Breast epithelium (tissue), 4 donors: Measurements from ENCODE around the gene PTPRO. TPM values are rescaled to one million over a fixed set of nuclear protein-coding genes. Genes with fewer than 3 reads are reported as not detected.

Source experiments
- DNase-seq, 2 donors: peaks; one replicate each; pipeline ENCODE4 v3.0.0-alpha.2; 2019; ENCODE audit warnings: low spot score in 2 of 2
- H3K27ac ChIP-seq, 2 donors: fragments of 200-600 bp; sonication (generic) in 1 of 2; one replicate each; pipeline ENCODE4 v1.5.1; 2016 to 2019; ENCODE audit warnings: mild to moderate bottlenecking in 1 of 2
- H3K27me3 ChIP-seq, 2 donors: fragments of 200-600 bp; sonication (generic) in 1 of 2; one replicate each; pipeline versions ENCODE4 v1.5.1 to v1.6.0; 2017 to 2019; ENCODE audit warnings: control low read depth in 1 of 2, mild to moderate bottlenecking in 1 of 2
- H3K36me3 ChIP-seq: fragments of 200-600 bp; one replicate; pipeline ENCODE4 v1.5.1; 2019
- H3K4me1 ChIP-seq, 2 donors: fragments of 200-600 bp; sonication (generic); one replicate each; pipeline ENCODE4 v1.5.1; 2016 to 2019; ENCODE audit warnings: control low read depth in 1 of 2
- H3K4me3 ChIP-seq, 3 donors: fragments of 200-600 bp; sonication (generic); 1 replicate in 2 of 3; 2 replicates in 1 of 3; pipeline ENCODE4 v1.5.1; 2016 to 2019; ENCODE audit warnings: mild to moderate bottlenecking in 3 of 3, moderate library complexity in 2 of 3
- H3K9me3 ChIP-seq, 2 donors: fragments of 200-600 bp; sonication (generic) in 1 of 2; one replicate each; pipeline ENCODE4 v1.5.1; 2016 to 2019; ENCODE audit warnings: control low read depth in 1 of 2
- POLR2A ChIP-seq: fragments of 450-650 bp; IDR thresholded peaks from one replicate; pipeline ENCODE4 v1.6.1; 2016; ENCODE audit warnings: antibody characterized with exemption, mild to moderate bottlenecking, moderate library complexity
- POLR2AphosphoS5 ChIP-seq, 3 donors: sonication (generic); formaldehyde crosslinking; IDR thresholded peaks; one replicate each; pipeline ENCODE4 v1.6.1; 2017; ENCODE audit warnings: antibody characterized with exemption in 3 of 3
- intact Hi-C: fragments of 100-400 bp; cut with DNase I; formaldehyde crosslinking; loops from one replicate; pipeline ENCODE4 v1.15.1; 2023; ENCODE audit warnings: low total_unique reads
- total RNA-seq, 3 donors: library from RNA; depleted of rRNA; stranded (reverse); fragments of >200 nt; gene quantifications; one replicate each; pipeline ENCODE4 v1.1.0, GENCODE V29; 2016
- TF ChIP-seq, protein P1 (sequence below), 3 donors: fragments of 450-650 bp; IDR thresholded peaks; one replicate each; pipeline ENCODE4 v1.5.1; 2016 to 2017; ENCODE audit warnings: antibody characterized with exemption in 3 of 3, mild to moderate bottlenecking in 3 of 3, moderate library complexity in 3 of 3

The PTPRO gene
- total RNA-seq, 3 donors from 2014 or later: 1.3 to 5.3 (median 2.5) TPM

GRCh38 chr12:15580431-15580830, 258.1 kb downstream of the PTPRO start:
- no peak for DNase-seq
- intact Hi-C loops: no loop called here
- H3K36me3 ChIP-seq: no peaks in the 10 kb centered on the region
- no peaks in the 10 kb centered on the region for H3K9me3 ChIP-seq
- H3K4me1 ChIP-seq: no peaks in the 10 kb centered on the region
- no peaks in the 10 kb centered on the region for H3K27me3 ChIP-seq
- TF ChIP-seq POLR2A: no peak
- TF ChIP-seq, protein P1, sequence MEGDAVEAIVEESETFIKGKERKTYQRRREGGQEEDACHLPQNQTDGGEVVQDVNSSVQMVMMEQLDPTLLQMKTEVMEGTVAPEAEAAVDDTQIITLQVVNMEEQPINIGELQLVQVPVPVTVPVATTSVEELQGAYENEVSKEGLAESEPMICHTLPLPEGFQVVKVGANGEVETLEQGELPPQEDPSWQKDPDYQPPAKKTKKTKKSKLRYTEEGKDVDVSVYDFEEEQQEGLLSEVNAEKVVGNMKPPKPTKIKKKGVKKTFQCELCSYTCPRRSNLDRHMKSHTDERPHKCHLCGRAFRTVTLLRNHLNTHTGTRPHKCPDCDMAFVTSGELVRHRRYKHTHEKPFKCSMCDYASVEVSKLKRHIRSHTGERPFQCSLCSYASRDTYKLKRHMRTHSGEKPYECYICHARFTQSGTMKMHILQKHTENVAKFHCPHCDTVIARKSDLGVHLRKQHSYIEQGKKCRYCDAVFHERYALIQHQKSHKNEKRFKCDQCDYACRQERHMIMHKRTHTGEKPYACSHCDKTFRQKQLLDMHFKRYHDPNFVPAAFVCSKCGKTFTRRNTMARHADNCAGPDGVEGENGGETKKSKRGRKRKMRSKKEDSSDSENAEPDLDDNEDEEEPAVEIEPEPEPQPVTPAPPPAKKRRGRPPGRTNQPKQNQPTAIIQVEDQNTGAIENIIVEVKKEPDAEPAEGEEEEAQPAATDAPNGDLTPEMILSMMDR (IDR thresholded peaks at IDR 0.05): no peak
- no peak for TF ChIP-seq POLR2AphosphoS5 (IDR thresholded peaks at IDR 0.05)
- H3K27ac ChIP-seq: no peak overlapping the region
- no peak overlapping the region for H3K4me3 ChIP-seq

DNA sequence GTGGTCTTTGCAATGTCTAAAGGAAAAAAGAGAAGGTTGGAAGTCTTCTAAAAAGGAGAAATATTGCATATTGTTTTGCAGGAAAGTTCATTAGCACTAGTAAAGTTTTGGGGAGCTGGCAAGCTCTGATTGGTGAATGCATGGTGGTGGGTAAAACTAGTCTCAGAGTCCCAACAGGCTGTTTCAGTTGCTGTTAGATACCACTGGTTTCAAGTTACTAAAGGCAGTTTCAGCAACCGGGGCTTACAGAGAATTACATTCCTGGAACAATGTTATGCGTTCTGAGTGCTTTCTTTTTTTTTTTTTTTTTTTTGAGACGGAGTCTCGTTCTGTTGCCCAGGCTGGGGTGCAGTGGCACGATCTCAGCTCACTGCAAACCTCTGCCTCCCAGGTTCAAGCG, 258.7 kb downstream of the PTPRO start:
- H3K36me3 ChIP-seq: no peaks in the 10 kb centered on the region
- intact Hi-C loops: no loop called here
- TF ChIP-seq POLR2A (no peak), POLR2AphosphoS5 (IDR thresholded peaks at IDR 0.05) (no peak)
- TF ChIP-seq, protein P1 (IDR thresholded peaks at IDR 0.05): no peak
- no peak for DNase-seq
- H3K9me3 ChIP-seq: no peaks in the 10 kb centered on the region
- no peaks in the 10 kb centered on the region for H3K27me3 ChIP-seq
- no peaks in the 10 kb centered on the region for H3K4me1 ChIP-seq
- no peak overlapping the region for H3K27ac ChIP-seq
- H3K4me3 ChIP-seq: no peak overlapping the region

DNA sequence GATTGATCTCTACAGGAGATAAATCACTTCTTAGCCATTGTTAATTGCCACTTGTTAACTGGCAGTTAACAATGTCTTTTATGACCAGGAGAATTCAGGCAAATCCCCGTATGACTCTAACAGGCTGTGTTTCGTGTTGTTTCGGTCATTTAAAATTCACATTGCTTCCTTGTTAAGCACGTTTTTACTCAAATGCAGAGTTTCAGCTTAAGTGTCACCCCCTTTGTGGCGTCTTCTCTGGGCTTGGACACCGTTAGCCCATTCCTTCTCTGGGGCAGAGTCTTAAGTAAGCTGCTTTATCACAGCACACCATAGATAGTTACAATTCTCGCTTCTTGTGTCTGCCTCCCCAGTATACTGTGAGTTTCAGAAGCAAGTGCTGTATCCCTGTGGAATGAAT, 261.5 kb downstream of the PTPRO start:
- H3K9me3 ChIP-seq: no peaks in the 10 kb centered on the region
- no peaks in the 10 kb centered on the region for H3K36me3 ChIP-seq
- H3K4me1 ChIP-seq: no peaks in the 10 kb centered on the region
- no peak overlapping the region for H3K27ac ChIP-seq
- TF ChIP-seq, protein P1 (IDR thresholded peaks at IDR 0.05): no peak
- TF ChIP-seq POLR2A: no peak
- no peak for TF ChIP-seq POLR2AphosphoS5 (IDR thresholded peaks at IDR 0.05)
- H3K4me3 ChIP-seq: no peak overlapping the region
- intact Hi-C loops: no loop called here
- DNase-seq: no peak
- no peaks in the 10 kb centered on the region for H3K27me3 ChIP-seq

- no peak for DNase-seq
- Histone ChIP-seq H3K4me1 (no peaks in the 10 kb centered on the region), H3K9me3 (no peaks in the 10 kb centered on the region), H3K27me3 (no peaks in the 10 kb centered on the region), H3K4me3 (no peak overlapping the region), H3K27ac (no peak overlapping the region), H3K36me3 (no peaks in the 10 kb centered on the region)
- TF ChIP-seq, protein P1 (IDR thresholded peaks at IDR 0.05): peak in 2 of 3 donors; percentile 11 to 50
- TF ChIP-seq POLR2AphosphoS5 (IDR thresholded peaks at IDR 0.05): no peak
- intact Hi-C loops: no loop called here
Observed at GRCh38 chr12:15584366-15585041, 262.2 kb downstream of the PTPRO start.

DNA sequence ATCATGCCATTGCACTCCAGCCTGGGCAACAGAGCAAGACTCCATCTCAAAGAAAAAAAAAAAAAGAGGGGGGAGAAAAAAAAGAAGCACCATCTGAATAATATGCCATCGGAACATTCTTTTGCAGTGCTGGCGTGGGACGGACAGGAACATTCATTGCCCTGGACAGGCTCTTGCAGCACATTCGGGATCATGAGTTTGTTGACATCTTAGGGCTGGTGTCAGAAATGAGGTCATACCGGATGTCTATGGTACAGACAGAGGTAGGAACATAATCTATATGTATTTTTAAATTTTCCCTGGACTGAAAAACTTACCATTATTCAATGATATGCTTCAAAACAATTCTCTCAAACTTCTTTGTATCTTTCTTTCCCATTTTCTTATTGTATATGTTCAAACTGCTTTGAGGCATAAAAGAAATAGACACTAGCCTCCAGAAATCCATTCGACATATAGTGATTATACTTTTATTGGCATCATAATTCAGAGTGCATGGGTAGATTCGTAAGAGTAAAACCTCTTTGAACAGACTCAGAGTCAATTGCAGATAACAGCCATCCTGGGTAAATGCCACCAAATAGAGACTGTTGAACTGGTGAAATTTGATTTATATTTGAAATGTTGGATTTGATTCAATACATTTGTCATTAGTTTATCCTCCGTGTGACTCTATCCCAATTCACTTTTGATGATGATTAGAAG, 267.2 kb downstream of the PTPRO start:
- no peak for DNase-seq
- peak overlapping the region in 1 of 3 donors; percentile 64 for H3K4me3 ChIP-seq
- no peak overlapping the region for H3K27ac ChIP-seq
- H3K36me3 ChIP-seq: no peaks in the 10 kb centered on the region
- intact Hi-C loops: loop anchor here (5.0 kb wide), 1 partner anchor 268 kb away; no protein-coding TSS in a partner anchor
- no peaks in the 10 kb centered on the region for H3K27me3 ChIP-seq
- no peaks in the 10 kb centered on the region for H3K4me1 ChIP-seq
- no peaks in the 10 kb centered on the region for H3K9me3 ChIP-seq
- no peak for TF ChIP-seq POLR2A
